Measurements from ENCODE around the gene KAZALD1.

Gene KAZALD1

GRCh38 chr10:101095550-101096213 is 33.9 kb downstream of the KAZALD1 start:
- peak; percentile 62 for DNase-seq

- DNase-seq = no peak
Measured at GRCh38 chr10:101096378-101096777, 34.6 kb downstream of the KAZALD1 start.

GRCh38 chr10:101097881-101098280 is 36.1 kb downstream of the KAZALD1 start:
- no peak for DNase-seq

GRCh38 chr10:101099901-101100300 is 38.1 kb downstream of the KAZALD1 start:
- no peak for DNase-seq

- DNase-seq = no peak
Measured at GRCh38 chr10:101101372-101101881, 39.6 kb downstream of the KAZALD1 start.

GRCh38 chr10:101103430-101103829 is 41.6 kb downstream of the KAZALD1 start:
- DNase-seq = no peak

- DNase-seq = no peak
Measured at GRCh38 chr10:101106351-101106750, 44.6 kb downstream of the KAZALD1 start.

GRCh38 chr10:101107771-101108170 is 46.0 kb downstream of the KAZALD1 start:
- no peak for DNase-seq

GRCh38 chr10:101110856-101111523 is 49.2 kb downstream of the KAZALD1 start:
- no peak for DNase-seq

GRCh38 chr10:101111547-101111946 is 49.8 kb downstream of the KAZALD1 start:
- no peak for DNase-seq

GRCh38 chr10:101112799-101113594 is 51.2 kb downstream of the KAZALD1 start:
- DNase-seq = no peak

GRCh38 chr10:101113890-101114403 is 52.2 kb downstream of the KAZALD1 start:
- DNase-seq = no peak

GRCh38 chr10:101114646-101115045 is 52.9 kb downstream of the KAZALD1 start:
- DNase-seq = no peak
